ENCODE data around the gene KCNT2. TPM values are rescaled to one million over a fixed set of nuclear protein-coding genes. Genes with fewer than 3 reads are reported as not detected.

KCNT2 gene
- polyA plus RNA-seq, 2 of the 4 experiments (the other 2 are of a cell fraction), result 0.14 to 1.7 TPM

- ChIA-PET POLR2A (no interaction called here), CTCF (no interaction called here)
- no peak for FAIRE-seq
- Histone ChIP-seq H3K4me1 (peaks cover 3% of the 10 kb centered on the region; the same call in 1 of the 3 replicates), H3K9me3 (no peaks in the 10 kb centered on the region), H3K4me2 (no peak overlapping the region), H3K4me3 (no peak overlapping the region), H3K27ac (no peak overlapping the region)
- no peak for TF ChIP-seq RCOR1 (IDR thresholded peaks at IDR 0.05; ENCODE audit: low read depth, low read length)
- 64% methylated on average over 2 of the region's 2 CpGs for WGBS (ENCODE audit: missing lambda C conversion rate)
- no peak for DNase-seq (ENCODE audit: low read depth in 1 of 2, low spot score in 1 of 2)
- no peak for ATAC-seq
Observed at GRCh38 chr1:196393282-196393681, 215.0 kb downstream of the KCNT2 start.

GRCh38 chr1:196387766-196388165, 220.5 kb downstream of the KCNT2 start:
- Histone ChIP-seq H3K4me3 (no peak overlapping the region), H3K27ac (no peak overlapping the region), H3K4me2 (no peak overlapping the region), H3K4me1 (no peaks in the 10 kb centered on the region), H3K9me3 (no peaks in the 10 kb centered on the region)
- DNase-seq (ENCODE audit: low read depth in 1 of 2, low spot score in 1 of 2) (no peak), ATAC-seq (no peak), FAIRE-seq (no peak)
- 63% methylated on average over 3 of the region's 3 CpGs for WGBS (ENCODE audit: missing lambda C conversion rate)
- POLR2A ChIA-PET, result no interaction called here
- CTCF ChIA-PET, result no interaction called here
- TF ChIP-seq POLR2AphosphoS2 (conservative IDR thresholded peaks at IDR 0.05; ENCODE audit: low read length) (no peak), CHD2 (IDR thresholded peaks at IDR 0.05; ENCODE audit: low read length, partially characterized antibody) (no peak), USF2 (IDR thresholded peaks at IDR 0.05) (no peak), MAZ (IDR thresholded peaks at IDR 0.05; ENCODE audit: borderline replicate concordance, low read depth, low read length) (no peak), JUNB (IDR thresholded peaks at IDR 0.05) (no peak), NR3C1 (IDR thresholded peaks at IDR 0.05) (no peak), FOXS1 (CRISPR knock-in tag; IDR thresholded peaks at IDR 0.05) (no peak), SMC3 (IDR thresholded peaks at IDR 0.05) (no peak), TP53 (CRISPR knock-in tag; IDR thresholded peaks at IDR 0.05) (no peak), ZFP36 (IDR thresholded peaks at IDR 0.05; ENCODE audit: borderline replicate concordance, partially characterized antibody) (no peak), EHMT2 (IDR thresholded peaks at IDR 0.05; ENCODE audit: low read depth) (no peak), RAD21 (conservative IDR thresholded peaks at IDR 0.05 in 1 of 2, IDR thresholded peaks at IDR 0.05 in 1 of 2) (no peak), ZC3H11A (IDR thresholded peaks at IDR 0.05) (no peak), HMGXB4 (CRISPR knock-in tag; IDR thresholded peaks at IDR 0.05; ENCODE audit: borderline replicate concordance) (no peak), NPAS2 (CRISPR knock-in tag; IDR thresholded peaks at IDR 0.05; ENCODE audit: borderline replicate concordance) (no peak), HDAC2 (IDR thresholded peaks at IDR 0.05) (no peak), SREBF2 (IDR thresholded peaks at IDR 0.05) (no peak)

- no peak overlapping the region for H3K27ac ChIP-seq
- no peak for DNase-seq (ENCODE audit: low read depth in 1 of 2, low spot score in 1 of 2)
- H3K4me1 ChIP-seq, result no peaks in the 10 kb centered on the region
- no peak overlapping the region for H3K4me3 ChIP-seq
- no peak for TF ChIP-seq POLR2AphosphoS2 (conservative IDR thresholded peaks at IDR 0.05; ENCODE audit: low read length)
- no peak for TF ChIP-seq NR3C1 (IDR thresholded peaks at IDR 0.05)
- no peak for TF ChIP-seq RFX5 (IDR thresholded peaks at IDR 0.05)
- TF ChIP-seq FOXS1 (CRISPR knock-in tag; IDR thresholded peaks at IDR 0.05), result no peak
- TF ChIP-seq TFCP2L1 (CRISPR knock-in tag; IDR thresholded peaks at IDR 0.05), result no peak
- TF ChIP-seq ZC3H11A (IDR thresholded peaks at IDR 0.05), result no peak
- TF ChIP-seq EHMT2 (IDR thresholded peaks at IDR 0.05; ENCODE audit: low read depth), result no peak
- TF ChIP-seq SMC3 (IDR thresholded peaks at IDR 0.05), result no peak
- no peak for TF ChIP-seq ZSCAN20 (CRISPR knock-in tag; IDR thresholded peaks at IDR 0.05)
- no peak overlapping the region for H3K4me2 ChIP-seq
- ChIA-PET POLR2A (no interaction called here), CTCF (no interaction called here)
- no peak for ATAC-seq
- WGBS (ENCODE audit: missing lambda C conversion rate), result 89% methylated on average over 4 of the region's 4 CpGs
- no peaks in the 10 kb centered on the region for H3K9me3 ChIP-seq
- no peak for FAIRE-seq
Observed at GRCh38 chr1:196385109-196385508, 223.1 kb downstream of the KCNT2 start.

All from A549 (cell line).